SJCRH30 (cell line): ENCODE measurements around the gene DISP1. TPM values are rescaled to one million over a fixed set of nuclear protein-coding genes. Genes with fewer than 3 reads are reported as not detected.

Source experiments
- DNase-seq, 2 experiments: peaks; one replicate each; pipeline ENCODE4 v3.0.0-alpha.2; 2015 to 2020
- H3K27ac ChIP-seq: fragments of 250-450 bp; sonication (Bioruptor Pico); 2 replicates; pipeline ENCODE4 v1.5.1; 2020; ENCODE audit warnings: mild to moderate bottlenecking, moderate library complexity
- H3K27me3 ChIP-seq: fragments of 250-450 bp; sonication (Bioruptor Pico); 2 replicates; pipeline ENCODE4 v1.5.1; 2020; ENCODE audit warnings: mild to moderate bottlenecking, moderate library complexity
- H3K36me3 ChIP-seq: fragments of 250-450 bp; sonication (Bioruptor Pico); 2 replicates; pipeline ENCODE4 v1.5.1; 2020; ENCODE audit warnings: mild to moderate bottlenecking, moderate library complexity
- H3K4me1 ChIP-seq: fragments of 250-450 bp; sonication (Bioruptor Pico); 2 replicates; pipeline ENCODE4 v1.5.1; 2020; ENCODE audit warnings: mild to moderate bottlenecking, moderate library complexity
- H3K4me3 ChIP-seq: fragments of 250-450 bp; sonication (Bioruptor Pico); 2 replicates; pipeline ENCODE4 v1.5.1; 2020; ENCODE audit warnings: mild to moderate bottlenecking, moderate library complexity
- H3K9me3 ChIP-seq: fragments of 250-450 bp; sonication (Bioruptor Pico); replicated peaks from 2 replicates; pipeline ENCODE4 v1.5.1; 2020; ENCODE audit warnings: mild to moderate bottlenecking, moderate library complexity
- total RNA-seq: library from RNA; depleted of rRNA; stranded (reverse); fragments of >200 nt; shearing (Covaris generic); gene quantifications from 2 replicates; pipeline ENCODE4 v1.2.3, GENCODE V29; 2014; rRNA removed

The DISP1 gene
- total RNA-seq = 23.4 and 24.6 TPM in 2 replicates

GRCh38 chr1:222814536-222815439 is at the start of gene DISP1:
Gene DISP1, plus strand, starts transcription at chr1:222815039. Its CDS starts 127,785 bp downstream, at chr1:222942824.
- H3K9me3 ChIP-seq = no peaks in the 10 kb centered on the region
- H3K27me3 ChIP-seq = no peaks in the 10 kb centered on the region
- peak within 1 kb of the TSS; percentile 78 for H3K4me3 ChIP-seq
- no peaks in the 10 kb centered on the region for H3K36me3 ChIP-seq
- H3K4me1 ChIP-seq = peaks cover 10% of the 10 kb centered on the region
- peak; percentile 85 to 89 for DNase-seq
- peak within 1 kb of the TSS; percentile 57 for H3K27ac ChIP-seq

DNA sequence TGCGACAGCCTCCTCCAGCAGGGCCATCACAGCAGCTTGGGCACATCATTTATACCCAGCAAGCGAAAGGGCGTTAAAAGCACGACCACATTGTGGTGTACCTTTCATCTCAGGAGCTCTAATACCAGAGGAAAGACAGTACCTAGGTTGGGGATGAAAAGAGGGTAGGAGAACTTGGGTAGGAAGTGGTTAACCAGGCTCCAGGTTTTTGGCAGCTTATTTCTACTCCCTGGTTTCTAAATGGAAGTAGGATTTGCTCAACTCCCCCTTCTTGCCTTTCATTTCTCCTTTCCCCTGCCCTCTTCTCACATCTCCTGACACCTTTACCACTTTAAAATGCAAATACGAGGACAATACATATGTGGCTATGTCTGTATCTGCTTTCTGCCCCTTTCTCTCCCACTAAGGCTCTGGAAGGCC is 47.7 kb upstream of the DISP1 start:
- peaks cover 7% of the 10 kb centered on the region for H3K9me3 ChIP-seq
- no peaks in the 10 kb centered on the region for H3K36me3 ChIP-seq
- no peak overlapping the region for H3K4me3 ChIP-seq
- H3K27me3 ChIP-seq = no peaks in the 10 kb centered on the region
- DNase-seq = no peak
- no peak overlapping the region for H3K27ac ChIP-seq
- H3K4me1 ChIP-seq = no peaks in the 10 kb centered on the region

DNA sequence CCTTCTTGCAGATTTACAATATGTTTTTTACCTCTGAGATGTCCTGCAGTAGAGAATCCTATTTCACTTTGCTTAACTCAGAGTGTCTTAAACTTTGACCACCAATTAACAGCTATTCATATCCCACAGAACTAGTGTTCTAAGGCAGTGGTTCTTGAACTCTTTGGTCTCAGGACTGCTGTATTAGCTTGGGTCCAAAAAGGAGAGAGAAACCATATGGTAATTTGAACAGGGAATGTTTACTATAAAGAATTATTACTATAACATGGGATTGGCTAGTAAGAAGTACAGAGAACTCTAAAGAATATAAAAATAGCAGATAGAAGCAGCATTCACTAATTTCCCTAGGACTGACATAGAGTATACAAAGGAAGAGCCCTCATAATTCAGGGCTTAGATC is 46.2 kb upstream of the DISP1 start:
- H3K36me3 ChIP-seq = no peaks in the 10 kb centered on the region
- no peaks in the 10 kb centered on the region for H3K27me3 ChIP-seq
- no peak overlapping the region for H3K27ac ChIP-seq
- H3K4me3 ChIP-seq = no peak overlapping the region
- peaks cover 12% of the 10 kb centered on the region for H3K4me1 ChIP-seq
- DNase-seq = no peak
- peaks cover 7% of the 10 kb centered on the region for H3K9me3 ChIP-seq

DNA sequence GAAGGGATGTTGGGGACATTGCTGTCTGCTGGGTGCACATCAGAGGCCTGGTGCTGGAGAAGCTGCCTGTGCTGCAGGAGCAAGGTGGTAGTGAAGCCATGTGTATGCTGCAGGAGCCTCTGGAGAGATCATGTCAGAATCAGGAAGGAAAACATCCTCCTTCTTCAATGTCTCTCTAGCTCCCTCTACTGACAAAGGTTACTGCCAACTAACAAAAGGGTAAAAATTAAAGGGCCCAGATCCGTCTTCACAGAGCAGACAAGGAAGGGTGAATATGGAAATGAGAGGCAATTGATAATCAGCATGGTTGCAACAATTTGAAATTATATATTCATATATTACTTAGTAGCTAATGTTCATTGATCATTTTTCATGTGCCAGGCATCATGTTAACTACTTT is 45.7 kb upstream of the DISP1 start:
- no peak for DNase-seq
- no peak overlapping the region for H3K27ac ChIP-seq
- H3K4me1 ChIP-seq = peaks cover 14% of the 10 kb centered on the region
- peaks cover 7% of the 10 kb centered on the region for H3K9me3 ChIP-seq
- no peak overlapping the region for H3K4me3 ChIP-seq
- no peaks in the 10 kb centered on the region for H3K36me3 ChIP-seq
- no peaks in the 10 kb centered on the region for H3K27me3 ChIP-seq

DNA sequence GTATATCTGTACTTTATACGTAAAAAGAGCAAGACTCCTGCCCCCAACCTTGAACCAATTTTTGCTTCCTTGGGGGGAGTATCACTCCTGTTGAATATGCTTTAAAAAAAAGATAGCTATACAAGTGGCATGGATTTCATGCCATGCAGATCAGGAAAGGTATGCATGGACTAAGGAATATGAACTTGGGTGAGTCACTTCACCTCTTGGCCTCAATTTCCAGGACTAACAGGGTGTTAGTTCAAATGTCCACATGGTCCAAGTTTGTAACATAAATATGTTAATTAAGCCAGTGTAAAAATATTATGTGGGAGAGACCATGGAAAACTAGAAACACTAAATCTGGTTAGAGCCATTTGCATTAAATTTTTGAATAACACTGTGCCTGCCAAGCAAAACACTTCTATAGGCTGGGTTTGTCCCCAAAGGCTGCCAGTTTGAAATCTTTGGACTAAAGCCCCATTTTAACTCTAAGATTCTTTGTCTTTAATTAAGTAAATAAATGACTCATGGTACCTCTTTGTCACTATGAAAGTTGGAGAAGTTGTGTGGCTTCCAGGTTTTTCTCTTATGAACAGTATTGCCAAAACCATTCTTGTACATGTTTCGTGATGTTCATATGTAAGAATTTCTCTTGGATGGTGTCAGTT is 44.7 kb upstream of the DISP1 start:
- H3K9me3 ChIP-seq = peaks cover 7% of the 10 kb centered on the region
- no peak for DNase-seq

GRCh38 chr1:222772996-222773379 is 41.9 kb upstream of the DISP1 start:
- no peak overlapping the region for H3K4me3 ChIP-seq
- DNase-seq = peak; percentile 67 to 82
- no peaks in the 10 kb centered on the region for H3K36me3 ChIP-seq
- H3K4me1 ChIP-seq = peaks cover 14% of the 10 kb centered on the region
- peak overlapping the region; percentile 47 for H3K27ac ChIP-seq
- H3K27me3 ChIP-seq = no peaks in the 10 kb centered on the region
- H3K9me3 ChIP-seq = peaks cover 5% of the 10 kb centered on the region

More for the DNA sequence above, 44.7 kb upstream of the DISP1 start:
- Histone ChIP-seq H3K4me1 (peaks cover 14% of the 10 kb centered on the region), H3K36me3 (no peaks in the 10 kb centered on the region), H3K27ac (no peak overlapping the region), H3K27me3 (no peaks in the 10 kb centered on the region), H3K4me3 (no peak overlapping the region)

GRCh38 chr1:222777463-222777862 is 37.4 kb upstream of the DISP1 start:
- Histone ChIP-seq H3K4me1 (peaks cover 13% of the 10 kb centered on the region), H3K27ac (no peak overlapping the region), H3K4me3 (no peak overlapping the region), H3K27me3 (no peaks in the 10 kb centered on the region), H3K9me3 (no peaks in the 10 kb centered on the region; the same call in 1 of the 2 replicates), H3K36me3 (peaks cover 4% of the 10 kb centered on the region; the same call in 1 of the 2 replicates)
- DNase-seq = no peak

DNA sequence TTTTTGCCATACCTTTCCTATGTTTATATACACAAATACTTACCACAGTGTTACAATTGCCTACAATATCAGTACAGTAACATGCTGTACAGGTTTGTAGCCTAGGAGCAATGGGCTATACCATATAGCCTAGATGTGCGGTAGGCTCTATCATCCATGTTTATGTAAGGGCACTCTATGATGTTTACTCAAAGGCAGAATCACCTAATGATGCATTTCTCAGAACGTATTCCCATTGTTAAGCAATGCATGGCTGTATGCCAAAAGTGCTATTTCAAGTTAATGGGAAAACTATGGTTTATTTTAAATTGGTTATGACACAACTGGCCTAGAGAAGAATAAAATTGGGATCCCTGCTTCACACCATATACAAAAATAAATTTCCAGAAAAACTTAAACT is 36.9 kb upstream of the DISP1 start:
- H3K27ac ChIP-seq = no peak overlapping the region
- H3K36me3 ChIP-seq = peaks cover 4% of the 10 kb centered on the region; the same call in 1 of the 2 replicates
- no peak overlapping the region for H3K4me3 ChIP-seq
- no peaks in the 10 kb centered on the region for H3K27me3 ChIP-seq
- H3K4me1 ChIP-seq = peaks cover 8% of the 10 kb centered on the region
- H3K9me3 ChIP-seq = no peaks in the 10 kb centered on the region; the same call in 1 of the 2 replicates
- DNase-seq = no peak

GRCh38 chr1:222781251-222781650 is 33.6 kb upstream of the DISP1 start:
- no peak overlapping the region for H3K27ac ChIP-seq
- no peaks in the 10 kb centered on the region; the same call in 1 of the 2 replicates for H3K9me3 ChIP-seq
- no peak for DNase-seq
- no peaks in the 10 kb centered on the region for H3K27me3 ChIP-seq
- H3K4me3 ChIP-seq = no peak overlapping the region
- peaks cover 4% of the 10 kb centered on the region; the same call in 1 of the 2 replicates for H3K36me3 ChIP-seq
- peaks cover 23% of the 10 kb centered on the region for H3K4me1 ChIP-seq

DNA sequence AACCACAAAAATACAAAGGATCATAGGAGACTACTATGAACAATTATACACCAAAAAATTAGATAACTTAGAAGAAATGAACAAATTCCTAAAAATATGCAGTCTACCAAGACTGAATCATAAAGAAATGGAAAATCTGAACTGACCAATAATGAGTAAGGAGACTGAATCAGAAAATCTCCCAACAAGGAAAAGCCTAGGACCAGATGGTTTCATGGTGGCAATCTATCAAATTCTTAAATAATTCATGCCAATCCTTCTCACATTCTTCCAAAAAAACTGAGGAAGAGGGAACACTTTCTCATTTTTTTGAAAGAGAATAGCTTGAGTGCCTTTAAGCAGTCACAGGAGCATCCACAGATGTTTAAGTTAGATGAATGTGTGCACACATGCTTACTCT is 31.8 kb upstream of the DISP1 start:
- Histone ChIP-seq H3K27ac (no peak overlapping the region), H3K27me3 (no peaks in the 10 kb centered on the region), H3K9me3 (no peaks in the 10 kb centered on the region; the same call in 1 of the 2 replicates), H3K4me3 (no peak overlapping the region), H3K36me3 (peaks cover 4% of the 10 kb centered on the region; the same call in 1 of the 2 replicates), H3K4me1 (peaks cover 30% of the 10 kb centered on the region)
- DNase-seq = no peak

DNA sequence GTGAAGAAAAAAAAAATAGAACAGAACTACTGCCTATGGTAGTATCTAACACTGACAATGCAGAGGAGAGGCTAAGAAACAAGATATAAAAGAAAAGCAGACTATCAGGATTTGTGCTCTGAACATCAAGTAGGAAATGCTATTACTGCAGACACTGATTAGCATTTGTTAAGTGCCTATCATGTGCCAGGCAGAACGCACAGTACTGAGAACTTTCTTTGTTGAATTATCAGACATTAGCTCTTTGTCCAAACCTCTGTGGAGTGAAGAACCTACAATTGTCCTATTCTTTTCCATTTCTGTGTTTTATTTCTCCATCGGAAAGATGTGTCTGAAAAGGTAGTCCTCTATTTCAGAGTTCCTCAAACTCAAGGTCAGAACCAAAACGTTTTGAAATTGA is 30.5 kb upstream of the DISP1 start:
- no peak overlapping the region for H3K27ac ChIP-seq
- H3K9me3 ChIP-seq = no peaks in the 10 kb centered on the region; the same call in 1 of the 2 replicates
- no peaks in the 10 kb centered on the region for H3K36me3 ChIP-seq
- no peaks in the 10 kb centered on the region for H3K27me3 ChIP-seq
- no peak for DNase-seq
- H3K4me1 ChIP-seq = peaks cover 30% of the 10 kb centered on the region
- no peak overlapping the region for H3K4me3 ChIP-seq

DNA sequence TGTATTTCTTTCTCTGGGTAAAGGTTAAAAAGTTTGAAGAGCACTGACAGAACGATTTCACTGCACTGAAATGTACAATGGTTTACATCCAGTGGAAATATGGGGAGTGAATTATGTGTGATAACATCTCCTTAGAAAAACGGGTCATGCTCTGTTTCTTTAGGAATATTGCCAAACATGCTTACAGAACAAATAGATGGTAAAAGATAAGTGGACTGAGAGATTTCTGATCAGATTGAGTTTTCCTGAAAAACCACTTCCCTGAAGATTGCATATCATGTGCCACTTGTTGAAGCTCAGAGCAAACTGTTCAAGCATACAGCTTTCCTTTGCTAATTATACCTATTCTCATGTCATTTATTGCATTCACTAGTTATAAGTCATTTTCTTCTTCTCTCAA is 29.9 kb upstream of the DISP1 start:
- Histone ChIP-seq H3K36me3 (no peaks in the 10 kb centered on the region), H3K4me1 (peaks cover 30% of the 10 kb centered on the region), H3K4me3 (no peak overlapping the region), H3K27me3 (no peaks in the 10 kb centered on the region), H3K27ac (no peak overlapping the region), H3K9me3 (no peaks in the 10 kb centered on the region; the same call in 1 of the 2 replicates)
- DNase-seq = peak in 1 of 2 experiments; percentile 40

DNA sequence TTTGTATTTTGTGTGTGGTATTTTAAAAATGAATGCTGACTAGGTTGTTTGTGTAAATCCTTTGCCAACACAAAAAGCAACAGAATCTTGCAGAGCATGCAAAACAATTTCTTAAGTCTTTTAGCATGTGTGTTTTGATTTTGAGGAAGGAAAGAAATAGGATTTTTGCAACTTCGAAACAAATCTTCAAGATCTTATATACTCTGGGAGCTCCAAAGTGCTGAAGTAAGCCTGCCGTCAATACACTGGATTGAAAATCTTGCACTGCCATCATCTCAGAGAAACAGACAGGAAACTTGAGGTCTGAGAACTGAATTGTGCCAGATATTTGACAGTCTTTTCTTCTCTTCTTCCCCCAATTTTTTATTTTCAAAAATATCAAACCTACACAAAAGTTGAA is 29.3 kb upstream of the DISP1 start:
- DNase-seq = no peak
- no peak overlapping the region for H3K27ac ChIP-seq
- H3K36me3 ChIP-seq = no peaks in the 10 kb centered on the region
- no peaks in the 10 kb centered on the region for H3K27me3 ChIP-seq
- no peaks in the 10 kb centered on the region; the same call in 1 of the 2 replicates for H3K9me3 ChIP-seq
- H3K4me1 ChIP-seq = peaks cover 30% of the 10 kb centered on the region
- H3K4me3 ChIP-seq = no peak overlapping the region

DNA sequence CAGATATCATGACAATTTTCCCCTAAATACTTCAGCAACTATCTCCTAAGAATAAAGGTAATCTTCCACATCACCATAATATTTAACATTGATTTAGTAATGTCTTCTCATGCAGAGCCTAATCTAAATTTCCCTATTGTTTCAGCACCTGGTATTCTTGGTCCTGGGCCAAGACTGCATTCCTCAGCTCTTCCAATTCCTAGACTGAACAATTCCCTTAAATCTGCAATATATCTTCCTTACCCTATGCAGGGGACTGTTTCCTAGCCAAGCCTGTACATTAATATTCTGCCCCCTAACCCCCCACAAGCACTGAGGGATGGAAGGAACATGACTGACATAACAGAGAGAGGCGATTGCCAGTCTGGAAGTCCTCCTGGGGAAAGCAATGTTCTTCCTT is 28.7 kb upstream of the DISP1 start:
- no peak overlapping the region for H3K4me3 ChIP-seq
- H3K9me3 ChIP-seq = no peaks in the 10 kb centered on the region
- H3K27ac ChIP-seq = no peak overlapping the region
- peaks cover 30% of the 10 kb centered on the region for H3K4me1 ChIP-seq
- peak; percentile 43 to 77 for DNase-seq
- H3K36me3 ChIP-seq = no peaks in the 10 kb centered on the region
- no peaks in the 10 kb centered on the region for H3K27me3 ChIP-seq

GRCh38 chr1:222787729-222788128 is 27.1 kb upstream of the DISP1 start:
- no peak overlapping the region for H3K4me3 ChIP-seq
- no peaks in the 10 kb centered on the region for H3K36me3 ChIP-seq
- no peaks in the 10 kb centered on the region for H3K27me3 ChIP-seq
- no peak overlapping the region for H3K27ac ChIP-seq
- peaks cover 30% of the 10 kb centered on the region for H3K4me1 ChIP-seq
- no peak for DNase-seq
- no peaks in the 10 kb centered on the region for H3K9me3 ChIP-seq
